Measurements from ENCODE around the gene DMRT3.
"Not testable (repeated sequence)": the region's sequence is repeated elsewhere in the genome, so short reads cannot be mapped to it uniquely, and the experiment has no call there.

The DMRT3 gene

GRCh38 chr9:971901-972500 is 4.5 kb upstream of the DMRT3 start:
- DNase-seq: no peak

- no peak for DNase-seq
Measured at GRCh38 chr9:972501-973294, 3.8 kb upstream of the DMRT3 start.

- no peak for DNase-seq
Measured at GRCh38 chr9:973295-973834, 3.1 kb upstream of the DMRT3 start.

GRCh38 chr9:974031-974995 is 2.1 kb upstream of the DMRT3 start:
- DNase-seq: no peak

GRCh38 chr9:974996-975739 is 1.3 kb upstream of the DMRT3 start:
- no peak for DNase-seq

- DNase-seq: no peak
Measured at GRCh38 chr9:975740-976257, 656 bp upstream of the DMRT3 start.

GRCh38 chr9:976943-977837 is 735 bp downstream of the DMRT3 start:
- no peak for DNase-seq

GRCh38 chr9:977838-978830 is 1.7 kb downstream of the DMRT3 start:
- DNase-seq: no peak

- DNase-seq: no peak
Measured at GRCh38 chr9:979983-980382, 3.5 kb downstream of the DMRT3 start.

- no peak for DNase-seq
Measured at GRCh38 chr9:980640-981039, 4.2 kb downstream of the DMRT3 start.

- DNase-seq: no peak
Measured at GRCh38 chr9:981491-981898, 5.0 kb downstream of the DMRT3 start.

GRCh38 chr9:982394-983230 is 6.2 kb downstream of the DMRT3 start:
- DNase-seq: no peak

GRCh38 chr9:994005-994404 is 17.6 kb downstream of the DMRT3 start:
- no peak for DNase-seq

GRCh38 chr9:995192-995591 is 18.7 kb downstream of the DMRT3 start:
- DNase-seq: no peak

- DNase-seq: no peak
Measured at GRCh38 chr9:995781-996180, 19.3 kb downstream of the DMRT3 start.

- not testable (repeated sequence) for DNase-seq
Measured at GRCh38 chr9:998299-999110, 22.1 kb downstream of the DMRT3 start.

- no peak for DNase-seq
Measured at GRCh38 chr9:1001838-1002237, 25.4 kb downstream of the DMRT3 start.

GRCh38 chr9:1002678-1003077 is 26.2 kb downstream of the DMRT3 start:
- DNase-seq: no peak
